ENCODE results near the gene PASD1.

PASD1 gene

DNA sequence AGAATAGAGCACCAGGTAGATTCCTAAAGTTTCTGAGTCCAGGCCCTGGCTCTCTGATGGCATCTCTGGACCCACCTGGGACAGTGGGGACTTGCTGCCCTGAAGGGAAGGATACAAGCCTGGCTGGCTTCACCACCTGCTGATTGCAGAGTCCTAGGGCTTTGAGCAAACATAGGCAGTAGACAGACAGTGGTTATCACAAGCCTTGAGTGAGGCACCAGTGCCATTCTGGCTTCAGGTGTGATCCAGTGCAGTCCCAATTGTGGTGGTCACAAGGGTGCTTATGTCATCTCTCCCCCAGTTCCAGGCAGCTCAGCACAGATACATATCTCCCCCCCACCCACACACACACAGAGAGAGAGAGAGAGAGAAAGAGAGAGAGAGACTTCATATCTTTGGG is 125.2 kb downstream of the PASD1 start:
- Histone ChIP-seq H3K36me3 (ENCODE audit: insufficient read depth) (no peaks in the 10 kb centered on the region), H3K9ac (no peak overlapping the region), H3K4me1 (ENCODE audit: low read depth, poor library complexity, severe bottlenecking) (no peaks in the 10 kb centered on the region), H3K4me2 (no peak overlapping the region), H3K79me2 (ENCODE audit: insufficient read depth, low read depth) (no peaks in the 10 kb centered on the region), H3K27me3 (ENCODE audit: insufficient read depth, low read depth) (no peaks in the 10 kb centered on the region), H3K27ac (no peak overlapping the region), H4K20me1 (ENCODE audit: insufficient read depth) (no peaks in the 10 kb centered on the region), H2AFZ (ENCODE audit: low read depth) (no peak overlapping the region), H3K4me3 (IDR thresholded peaks at IDR 0.05; ENCODE audit: insufficient read depth, low read depth, low read length) (no peak overlapping the region)
- TF ChIP-seq, protein P1, sequence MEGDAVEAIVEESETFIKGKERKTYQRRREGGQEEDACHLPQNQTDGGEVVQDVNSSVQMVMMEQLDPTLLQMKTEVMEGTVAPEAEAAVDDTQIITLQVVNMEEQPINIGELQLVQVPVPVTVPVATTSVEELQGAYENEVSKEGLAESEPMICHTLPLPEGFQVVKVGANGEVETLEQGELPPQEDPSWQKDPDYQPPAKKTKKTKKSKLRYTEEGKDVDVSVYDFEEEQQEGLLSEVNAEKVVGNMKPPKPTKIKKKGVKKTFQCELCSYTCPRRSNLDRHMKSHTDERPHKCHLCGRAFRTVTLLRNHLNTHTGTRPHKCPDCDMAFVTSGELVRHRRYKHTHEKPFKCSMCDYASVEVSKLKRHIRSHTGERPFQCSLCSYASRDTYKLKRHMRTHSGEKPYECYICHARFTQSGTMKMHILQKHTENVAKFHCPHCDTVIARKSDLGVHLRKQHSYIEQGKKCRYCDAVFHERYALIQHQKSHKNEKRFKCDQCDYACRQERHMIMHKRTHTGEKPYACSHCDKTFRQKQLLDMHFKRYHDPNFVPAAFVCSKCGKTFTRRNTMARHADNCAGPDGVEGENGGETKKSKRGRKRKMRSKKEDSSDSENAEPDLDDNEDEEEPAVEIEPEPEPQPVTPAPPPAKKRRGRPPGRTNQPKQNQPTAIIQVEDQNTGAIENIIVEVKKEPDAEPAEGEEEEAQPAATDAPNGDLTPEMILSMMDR (conservative IDR thresholded peaks at IDR 0.05; ENCODE audit: low read depth, low read length): no peak

DNA sequence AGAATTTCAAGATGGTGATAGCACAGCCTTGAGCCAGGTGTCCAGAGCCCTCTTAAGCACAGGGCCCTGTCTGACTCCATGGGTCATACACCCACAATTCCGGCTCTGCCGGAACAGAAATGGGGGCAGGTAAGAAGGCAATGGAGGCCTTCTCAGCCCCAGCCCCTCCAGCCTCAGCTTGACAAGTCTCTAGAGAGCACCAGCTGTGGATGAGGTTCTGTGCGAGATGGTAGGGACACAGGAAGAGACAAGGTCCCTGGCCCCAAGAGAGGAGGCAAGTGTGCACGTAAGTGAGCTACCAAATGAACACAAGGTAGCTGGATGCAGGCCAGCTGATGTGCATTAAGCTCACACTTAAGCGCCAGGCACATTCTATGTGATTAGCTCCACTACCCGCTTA is 129.3 kb downstream of the PASD1 start:
- Histone ChIP-seq H4K20me1 (ENCODE audit: insufficient read depth) (no peaks in the 10 kb centered on the region), H3K27ac (no peak overlapping the region), H3K36me3 (ENCODE audit: insufficient read depth) (no peaks in the 10 kb centered on the region), H3K4me3 (IDR thresholded peaks at IDR 0.05; ENCODE audit: insufficient read depth, low read depth, low read length) (no peak overlapping the region), H3K4me1 (ENCODE audit: low read depth, poor library complexity, severe bottlenecking) (no peaks in the 10 kb centered on the region), H3K79me2 (ENCODE audit: insufficient read depth, low read depth) (no peaks in the 10 kb centered on the region), H3K27me3 (ENCODE audit: insufficient read depth, low read depth) (no peaks in the 10 kb centered on the region), H2AFZ (ENCODE audit: low read depth) (no peak overlapping the region), H3K9ac (no peak overlapping the region), H3K4me2 (no peak overlapping the region)
- TF ChIP-seq, protein P1 (conservative IDR thresholded peaks at IDR 0.05; ENCODE audit: low read depth, low read length): no peak

DNA sequence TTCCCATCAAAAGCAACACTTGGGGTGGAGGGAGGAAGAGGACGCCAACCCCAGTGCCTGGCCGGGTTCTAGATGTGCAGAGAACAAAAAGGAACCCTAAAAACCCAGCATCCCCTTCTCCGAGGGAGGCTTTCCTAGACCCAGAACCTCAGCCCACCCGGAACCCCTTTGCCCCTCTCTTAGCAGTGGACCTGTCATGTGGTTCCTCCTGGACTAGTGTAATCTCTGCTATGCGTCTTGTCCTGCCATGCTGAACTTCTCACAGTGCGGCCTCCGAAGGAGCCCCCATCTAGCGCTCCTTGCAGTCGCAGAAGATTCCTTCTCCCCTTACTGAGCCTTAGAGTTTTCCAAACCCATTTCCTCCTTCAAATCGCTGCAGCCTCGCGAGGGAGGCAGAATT is 130.6 kb downstream of the PASD1 start:
- no peak overlapping the region for H3K4me2 ChIP-seq
- no peak overlapping the region for H2AFZ ChIP-seq (ENCODE audit: low read depth)
- TF ChIP-seq, protein P1 (conservative IDR thresholded peaks at IDR 0.05; ENCODE audit: low read depth, low read length): no peak
- no peaks in the 10 kb centered on the region for H3K4me1 ChIP-seq (ENCODE audit: low read depth, poor library complexity, severe bottlenecking)
- H3K79me2 ChIP-seq (ENCODE audit: insufficient read depth, low read depth): no peaks in the 10 kb centered on the region
- H3K36me3 ChIP-seq (ENCODE audit: insufficient read depth): no peaks in the 10 kb centered on the region
- H3K4me3 ChIP-seq (IDR thresholded peaks at IDR 0.05; ENCODE audit: insufficient read depth, low read depth, low read length): no peak overlapping the region
- H3K27ac ChIP-seq: no peak overlapping the region
- no peaks in the 10 kb centered on the region for H4K20me1 ChIP-seq (ENCODE audit: insufficient read depth)
- no peak overlapping the region for H3K9ac ChIP-seq
- no peaks in the 10 kb centered on the region for H3K27me3 ChIP-seq (ENCODE audit: insufficient read depth, low read depth)

DNA sequence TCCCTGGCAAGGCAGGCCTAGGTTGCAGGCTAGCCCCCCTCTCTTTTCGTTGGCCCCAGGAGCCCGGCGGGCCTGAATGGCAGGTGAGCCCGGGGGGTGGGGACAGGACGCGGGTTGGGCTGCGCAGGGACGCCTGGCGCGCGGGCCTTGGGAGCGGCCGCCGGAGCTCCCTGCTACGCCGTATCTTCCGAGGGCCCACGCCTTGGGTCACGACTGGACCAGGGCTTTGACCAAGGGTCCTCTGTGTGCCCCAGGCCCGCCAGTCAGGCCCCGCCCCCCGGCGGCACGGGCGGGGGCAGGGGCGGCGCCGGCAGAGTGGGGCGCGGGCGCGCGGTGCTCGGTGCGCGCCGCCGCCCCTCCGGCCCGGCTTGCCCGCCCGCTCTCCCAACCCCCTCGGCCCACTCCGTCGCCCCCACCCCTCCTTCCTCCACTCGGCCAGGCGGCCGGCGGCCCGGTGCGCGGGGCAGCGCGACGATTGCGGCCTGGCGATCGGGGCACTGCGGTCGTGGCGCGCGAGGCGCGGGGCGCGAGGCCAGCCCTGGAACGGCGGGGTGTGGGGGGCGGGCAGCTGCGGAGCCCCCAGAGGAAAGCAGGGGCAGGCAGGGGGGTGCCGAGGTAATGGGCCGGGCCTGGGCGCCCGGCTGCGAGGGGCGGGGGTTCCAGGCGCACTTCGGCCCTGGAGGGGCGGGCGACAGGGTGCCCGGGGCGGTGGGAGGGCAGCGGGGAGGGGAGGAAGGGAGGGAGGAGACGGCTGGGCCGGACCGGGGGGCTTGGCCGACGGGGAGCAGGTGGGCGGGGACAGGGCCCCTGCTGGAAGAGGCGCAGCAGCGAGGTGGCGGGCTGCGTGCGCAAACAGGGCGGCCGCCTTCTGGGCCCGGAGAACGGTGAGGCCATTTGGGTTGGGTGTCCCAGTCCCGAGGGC is 131.4 kb downstream of the PASD1 start, which contains the start of gene PRRG3:
TSS of gene PRRG3 (plus strand) at position 798 of the 922 bp plus-strand sequence. CDS start 3,357 bp downstream, outside the sequence.
- no peaks in the 10 kb centered on the region for H3K79me2 ChIP-seq (ENCODE audit: insufficient read depth, low read depth)
- no peaks in the 10 kb centered on the region for H3K4me1 ChIP-seq (ENCODE audit: low read depth, poor library complexity, severe bottlenecking)
- H4K20me1 ChIP-seq (ENCODE audit: insufficient read depth): no peaks in the 10 kb centered on the region
- no peaks in the 10 kb centered on the region for H3K36me3 ChIP-seq (ENCODE audit: insufficient read depth)
- H3K9ac ChIP-seq: no peak within 1 kb of the TSS
- no peaks in the 10 kb centered on the region for H3K27me3 ChIP-seq (ENCODE audit: insufficient read depth, low read depth)
- no peak within 1 kb of the TSS for H2AFZ ChIP-seq (ENCODE audit: low read depth)
- TF ChIP-seq, protein P1 (conservative IDR thresholded peaks at IDR 0.05; ENCODE audit: low read depth, low read length): no peak
- no peak within 1 kb of the TSS for H3K4me3 ChIP-seq (IDR thresholded peaks at IDR 0.05; ENCODE audit: insufficient read depth, low read depth, low read length)
- no peak within 1 kb of the TSS for H3K27ac ChIP-seq
- H3K4me2 ChIP-seq: no peak within 1 kb of the TSS

Data from KMS-11 (cell line).